SK-N-SH (cell line): ENCODE results near the gene IL9R.

Experiments
- EP300 ChIP-seq, 2 experiments: IDR thresholded peaks; 2 replicates each; pipeline versions ENCODE4 v1.4.0 to v1.6.1; 2012; ENCODE audit warnings: borderline replicate concordance in 1 of 2, low read depth in 1 of 2, low read length in 1 of 2
- EZH2phosphoT487 ChIP-seq: fragments of 200-600 bp; sonication (generic); IDR thresholded peaks from 2 replicates; pipeline ENCODE4 v1.6.1; 2017; ENCODE audit warnings: low read depth, mixed run types, mild to moderate bottlenecking, antibody characterized with exemption, moderate library complexity, borderline replicate concordance
- FOXJ3 ChIP-seq: sonication (generic); formaldehyde crosslinking; IDR thresholded peaks from 2 replicates; pipeline ENCODE4 v1.5.1; 2020; ENCODE audit warnings: mild to moderate bottlenecking, missing genetic modification reagents
- FOXM1 ChIP-seq: IDR thresholded peaks from 2 replicates; pipeline ENCODE4 v1.4.0; 2012; ENCODE audit warnings: low read depth, mild to moderate bottlenecking
- GABPA ChIP-seq: IDR thresholded peaks from 2 replicates; pipeline ENCODE4 v1.4.0; 2012; ENCODE audit warnings: low read depth, mild to moderate bottlenecking
- POLR2AphosphoS5 ChIP-seq: IDR thresholded peaks from 2 replicates; pipeline ENCODE4 v1.6.1; 2012; ENCODE audit warnings: low read depth, low read length
- RAD21 ChIP-seq: IDR thresholded peaks from 2 replicates; pipeline ENCODE4 v1.6.1; 2012; ENCODE audit warnings: mild to moderate bottlenecking, low read length
- RFX5 ChIP-seq: IDR thresholded peaks from 2 replicates; pipeline ENCODE4 v1.6.1; 2012; ENCODE audit warnings: mild to moderate bottlenecking, improper control_type of control experiment, low read length
- SIN3A ChIP-seq: IDR thresholded peaks from 2 replicates; pipeline ENCODE4 v1.6.1; 2012; ENCODE audit warnings: low read depth, mild to moderate bottlenecking, low read length, moderate library complexity, borderline replicate concordance
- SMC3 ChIP-seq: IDR thresholded peaks from 2 replicates; pipeline ENCODE4 v1.6.1; 2012; ENCODE audit warnings: low read depth, low read length, improper control_type of control experiment
- TAF1 ChIP-seq: IDR thresholded peaks from 2 replicates; pipeline ENCODE4 v1.6.1; 2012; ENCODE audit warnings: low read depth, mild to moderate bottlenecking, low read length, moderate library complexity, borderline replicate concordance
- TEAD4 ChIP-seq: IDR thresholded peaks from 2 replicates; pipeline ENCODE4 v1.4.0; 2012; ENCODE audit warnings: mild to moderate bottlenecking, borderline replicate concordance; ENCODE audit not compliant: insufficient read depth
- TF ChIP-seq, protein P1 (sequence below): fragments of 200-600 bp; sonication (generic); IDR thresholded peaks from 2 replicates; pipeline ENCODE4 v1.6.1; 2017; ENCODE audit warnings: antibody characterized with exemption, mild to moderate bottlenecking, moderate library complexity
- TF ChIP-seq, protein P2 (sequence below): IDR thresholded peaks from 2 replicates; pipeline ENCODE4 v1.4.0; 2012; ENCODE audit warnings: low read depth

DNA sequence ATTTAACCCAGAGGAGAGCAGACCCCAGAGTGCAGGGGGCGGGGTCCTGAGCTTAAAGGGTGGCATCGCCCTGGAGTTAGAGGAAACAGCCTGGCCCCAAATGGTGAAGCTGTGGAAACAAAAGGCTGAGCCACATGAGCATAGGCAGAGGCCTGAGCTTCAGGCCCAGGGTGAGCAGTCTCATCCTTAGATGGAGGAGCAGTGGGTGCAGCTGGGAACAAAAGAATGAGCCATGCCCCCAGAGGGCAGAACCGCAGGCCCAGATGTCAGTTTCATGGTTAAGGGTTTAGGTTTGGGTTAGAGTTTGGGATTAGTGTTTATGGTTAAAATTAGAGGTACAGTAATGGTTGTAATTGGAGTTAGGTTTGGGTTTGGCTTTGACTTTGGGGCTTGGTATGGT lies 44.4 kb upstream of the IL9R start:
- TF ChIP-seq RAD21, result no peak
- TF ChIP-seq POLR2AphosphoS5, result no peak
- no peak for TF ChIP-seq SIN3A
- TF ChIP-seq, protein P1, sequence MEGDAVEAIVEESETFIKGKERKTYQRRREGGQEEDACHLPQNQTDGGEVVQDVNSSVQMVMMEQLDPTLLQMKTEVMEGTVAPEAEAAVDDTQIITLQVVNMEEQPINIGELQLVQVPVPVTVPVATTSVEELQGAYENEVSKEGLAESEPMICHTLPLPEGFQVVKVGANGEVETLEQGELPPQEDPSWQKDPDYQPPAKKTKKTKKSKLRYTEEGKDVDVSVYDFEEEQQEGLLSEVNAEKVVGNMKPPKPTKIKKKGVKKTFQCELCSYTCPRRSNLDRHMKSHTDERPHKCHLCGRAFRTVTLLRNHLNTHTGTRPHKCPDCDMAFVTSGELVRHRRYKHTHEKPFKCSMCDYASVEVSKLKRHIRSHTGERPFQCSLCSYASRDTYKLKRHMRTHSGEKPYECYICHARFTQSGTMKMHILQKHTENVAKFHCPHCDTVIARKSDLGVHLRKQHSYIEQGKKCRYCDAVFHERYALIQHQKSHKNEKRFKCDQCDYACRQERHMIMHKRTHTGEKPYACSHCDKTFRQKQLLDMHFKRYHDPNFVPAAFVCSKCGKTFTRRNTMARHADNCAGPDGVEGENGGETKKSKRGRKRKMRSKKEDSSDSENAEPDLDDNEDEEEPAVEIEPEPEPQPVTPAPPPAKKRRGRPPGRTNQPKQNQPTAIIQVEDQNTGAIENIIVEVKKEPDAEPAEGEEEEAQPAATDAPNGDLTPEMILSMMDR, result no peak
- TF ChIP-seq EZH2phosphoT487, result no peak
- TF ChIP-seq FOXJ3 (CRISPR knock-in tag), result no peak
- no peak for TF ChIP-seq EP300 (IDR thresholded peaks at IDR 0.05; ENCODE audit: borderline replicate concordance in 1 of 2, low read depth in 1 of 2, low read length in 1 of 2)
- no peak for TF ChIP-seq GABPA
- TF ChIP-seq, protein P2, sequence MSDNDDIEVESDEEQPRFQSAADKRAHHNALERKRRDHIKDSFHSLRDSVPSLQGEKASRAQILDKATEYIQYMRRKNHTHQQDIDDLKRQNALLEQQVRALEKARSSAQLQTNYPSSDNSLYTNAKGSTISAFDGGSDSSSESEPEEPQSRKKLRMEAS, result no peak
- TF ChIP-seq RFX5, result no peak
- no peak for TF ChIP-seq TEAD4
- TF ChIP-seq TAF1, result no peak
- no peak for TF ChIP-seq SMC3
- TF ChIP-seq FOXM1, result no peak
